Mesenteric fat pad (tissue), 1 donor: ENCODE results near the gene TRPV2. TPM values are rescaled to one million over a fixed set of nuclear protein-coding genes. Genes with fewer than 3 reads are reported as not detected.

Source experiments
- DNase-seq: peaks from one replicate; pipeline ENCODE4 v3.0.0-alpha.2; 2020; ENCODE audit warnings: low spot score
- total RNA-seq: library from RNA; stranded (reverse); fragmentation: NEBNext Ultra II Directional; extraction: Animal tissue kit (Norgen Biotek cat#: 25700); gene quantifications from one replicate; pipeline ENCODE4 v1.2.1, GENCODE V29; 2021
- donor health status: DM: yes; HTN: yes; CAD: no.

The TRPV2 gene
- total RNA-seq, 1 donor from 2014 or later, result 43.7 TPM

- DNase-seq, result no peak
These were observed 40.8 kb downstream of the TRPV2 start for GRCh38 chr17:16455997-16456741.

- DNase-seq, result no peak
These were observed 41.5 kb downstream of the TRPV2 start for GRCh38 chr17:16456742-16457316.

- no peak for DNase-seq
These were observed 43.9 kb downstream of the TRPV2 start for GRCh38 chr17:16459271-16459670.

GRCh38 chr17:16459855-16460550 lies 44.6 kb downstream of the TRPV2 start:
- no peak for DNase-seq

GRCh38 chr17:16460796-16461605 lies 45.6 kb downstream of the TRPV2 start:
- DNase-seq, result no peak

- no peak for DNase-seq
These were observed 46.2 kb downstream of the TRPV2 start for GRCh38 chr17:16461606-16461866.

- DNase-seq, result no peak
These were observed 46.9 kb downstream of the TRPV2 start for GRCh38 chr17:16462070-16462864.

GRCh38 chr17:16463358-16464302 lies 48.3 kb downstream of the TRPV2 start:
- no peak for DNase-seq

- DNase-seq, result no peak
These were observed 49.1 kb downstream of the TRPV2 start for GRCh38 chr17:16464303-16465051.

- no peak for DNase-seq
These were observed 49.6 kb downstream of the TRPV2 start for GRCh38 chr17:16465052-16465312.

GRCh38 chr17:16465861-16466338 lies 50.5 kb downstream of the TRPV2 start:
- DNase-seq, result no peak

GRCh38 chr17:16466407-16466806 lies 51.0 kb downstream of the TRPV2 start:
- DNase-seq, result no peak

GRCh38 chr17:16467044-16467443 lies 51.7 kb downstream of the TRPV2 start:
- no peak for DNase-seq

- DNase-seq, result no peak
These were observed 52.5 kb downstream of the TRPV2 start for GRCh38 chr17:16467886-16468285.

GRCh38 chr17:16468428-16468992 lies 53.1 kb downstream of the TRPV2 start:
- DNase-seq, result no peak

- DNase-seq, result no peak
These were observed 54.9 kb downstream of the TRPV2 start for GRCh38 chr17:16470265-16470664.

GRCh38 chr17:16471295-16471694 lies 55.9 kb downstream of the TRPV2 start:
- DNase-seq, result no peak

- no peak for DNase-seq
These were observed 57.2 kb downstream of the TRPV2 start for GRCh38 chr17:16472539-16472938.
